ENCODE results near the gene GALNT2.

GRCh38 chr1:230077011-230077410, 10.0 kb downstream of the GALNT2 start:
- no peak for TF ChIP-seq CTCF (IDR thresholded peaks at IDR 0.05; ENCODE audit: low read depth, low read length, missing input control)
- TF ChIP-seq FOXA1 (IDR thresholded peaks at IDR 0.05) = no peak
